Astrocyte (in vitro differentiated cells and primary cell): Measurements from ENCODE around the gene CORIN.

Experiments
- EZH2 ChIP-seq: IDR thresholded peaks from 2 replicates; pipeline ENCODE4 v1.6.1; 2012; ENCODE audit warnings: mild to moderate bottlenecking, low read length, inconsistent platforms; ENCODE audit not compliant: insufficient read depth
- TF ChIP-seq, protein P1 (sequence below): IDR thresholded peaks from 2 replicates; pipeline ENCODE4 v1.5.1; 2011; ENCODE audit warnings: low read depth, mild to moderate bottlenecking, inconsistent platforms, low read length, moderate library complexity; ENCODE audit not compliant: insufficient read depth

DNA sequence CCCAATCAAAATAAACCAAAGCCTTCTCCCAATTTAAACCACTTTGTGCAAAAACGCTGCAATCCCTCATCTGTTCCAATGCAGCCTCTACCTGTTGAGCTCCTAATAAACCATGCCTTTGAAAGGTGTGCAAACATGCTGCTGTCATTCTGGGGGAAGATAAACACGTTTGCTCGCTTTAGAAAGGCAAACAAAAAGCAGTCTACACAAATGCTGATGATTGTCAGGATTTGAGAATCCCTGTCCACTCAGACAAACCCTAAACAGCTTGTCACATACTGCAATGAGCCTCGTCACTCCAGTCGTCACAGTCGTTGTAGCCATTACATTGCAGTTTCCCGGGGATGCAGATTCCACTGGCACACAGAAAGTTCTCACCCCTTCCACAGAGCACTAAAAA, 145.2 kb downstream of the CORIN start:
- TF ChIP-seq, protein P1, sequence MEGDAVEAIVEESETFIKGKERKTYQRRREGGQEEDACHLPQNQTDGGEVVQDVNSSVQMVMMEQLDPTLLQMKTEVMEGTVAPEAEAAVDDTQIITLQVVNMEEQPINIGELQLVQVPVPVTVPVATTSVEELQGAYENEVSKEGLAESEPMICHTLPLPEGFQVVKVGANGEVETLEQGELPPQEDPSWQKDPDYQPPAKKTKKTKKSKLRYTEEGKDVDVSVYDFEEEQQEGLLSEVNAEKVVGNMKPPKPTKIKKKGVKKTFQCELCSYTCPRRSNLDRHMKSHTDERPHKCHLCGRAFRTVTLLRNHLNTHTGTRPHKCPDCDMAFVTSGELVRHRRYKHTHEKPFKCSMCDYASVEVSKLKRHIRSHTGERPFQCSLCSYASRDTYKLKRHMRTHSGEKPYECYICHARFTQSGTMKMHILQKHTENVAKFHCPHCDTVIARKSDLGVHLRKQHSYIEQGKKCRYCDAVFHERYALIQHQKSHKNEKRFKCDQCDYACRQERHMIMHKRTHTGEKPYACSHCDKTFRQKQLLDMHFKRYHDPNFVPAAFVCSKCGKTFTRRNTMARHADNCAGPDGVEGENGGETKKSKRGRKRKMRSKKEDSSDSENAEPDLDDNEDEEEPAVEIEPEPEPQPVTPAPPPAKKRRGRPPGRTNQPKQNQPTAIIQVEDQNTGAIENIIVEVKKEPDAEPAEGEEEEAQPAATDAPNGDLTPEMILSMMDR = no peak
- TF ChIP-seq EZH2 = no peak
